ENCODE results near the gene BCAS3. TPM values are rescaled to one million over a fixed set of nuclear protein-coding genes. Genes with fewer than 3 reads are reported as not detected.

The BCAS3 gene
- total RNA-seq, 1 donor from 2014 or later: 25.6 TPM

DNA sequence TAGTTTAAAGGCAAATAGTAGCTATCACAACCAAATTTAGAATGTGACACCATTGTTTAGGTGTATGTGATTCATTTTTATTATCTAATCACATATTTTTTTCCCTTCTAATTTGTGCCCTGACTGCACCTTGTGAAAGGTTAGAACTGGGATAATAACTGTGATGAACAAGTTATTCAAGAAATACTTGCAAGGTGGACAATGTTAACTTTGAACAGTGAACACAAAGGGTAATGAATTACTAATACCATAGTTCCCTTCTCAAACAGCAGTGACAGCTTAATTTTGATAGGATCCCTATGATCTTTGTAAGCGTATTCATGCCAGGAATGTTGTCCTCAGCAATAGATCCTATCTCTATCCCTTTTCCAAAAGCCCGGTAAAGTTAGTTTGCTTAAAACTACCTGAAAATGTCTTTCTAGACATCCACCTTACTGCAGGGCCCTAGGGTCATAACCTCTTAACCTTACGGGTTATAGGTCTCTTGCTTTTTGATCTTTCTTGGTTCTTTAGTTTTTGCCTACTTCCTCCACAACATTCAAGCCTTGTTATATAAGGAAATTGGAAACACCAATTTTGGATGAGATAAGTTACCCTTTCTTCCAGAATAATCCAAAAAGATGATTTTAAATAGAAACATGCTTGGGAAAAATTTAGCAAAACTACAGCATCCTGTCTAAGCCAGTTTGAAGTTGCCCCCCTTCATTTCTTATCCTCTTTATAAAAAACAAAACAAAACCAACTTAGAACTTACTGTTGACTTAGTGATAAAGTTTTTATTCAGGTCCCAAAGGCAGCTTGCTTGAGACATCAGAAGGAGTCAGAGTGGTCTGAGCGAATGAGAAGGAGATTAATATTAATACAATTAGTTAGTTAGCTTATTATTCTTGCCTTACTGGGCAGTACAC is 522.0 kb downstream of the BCAS3 start:
- no peak for DNase-seq (ENCODE audit: low spot score)

DNA sequence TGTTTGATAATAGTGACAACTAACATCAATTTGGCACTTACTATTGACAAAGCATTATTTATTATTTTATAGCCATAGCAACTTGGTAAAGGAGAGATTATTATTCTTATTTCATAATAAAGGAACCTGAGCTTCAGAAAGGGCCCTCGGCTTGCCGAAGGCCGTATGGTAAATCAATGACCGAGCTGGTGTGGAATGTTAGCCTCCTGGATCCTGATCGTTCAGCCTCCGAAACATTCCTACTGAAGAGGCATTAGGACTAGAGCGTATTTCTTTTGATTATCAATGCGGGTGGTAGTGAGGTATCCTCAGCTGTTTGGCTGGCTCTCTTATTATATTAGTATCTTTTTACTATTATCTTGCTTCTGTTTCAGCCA is 522.7 kb downstream of the BCAS3 start:
- no peak for DNase-seq (ENCODE audit: low spot score)

DNA sequence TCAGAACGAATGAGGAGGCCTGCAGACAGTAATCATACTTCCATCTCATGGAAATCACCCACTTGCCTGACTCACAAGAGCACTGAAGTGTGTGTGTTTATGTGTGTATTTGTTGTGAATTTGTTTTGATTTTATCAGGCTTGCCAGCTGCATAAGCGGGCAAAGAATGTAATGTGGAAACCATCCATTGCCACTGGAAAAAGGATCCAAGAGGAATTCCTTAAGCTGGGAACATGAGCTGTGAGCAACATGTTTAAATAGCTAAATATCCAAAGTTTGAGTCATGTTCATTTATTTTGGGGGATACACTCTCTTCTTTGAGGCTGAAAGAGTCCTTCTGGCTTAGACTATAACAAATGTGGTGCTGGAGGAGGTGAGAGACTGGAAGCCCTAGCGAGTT is 523.6 kb downstream of the BCAS3 start:
- no peak for DNase-seq (ENCODE audit: low spot score)

DNA sequence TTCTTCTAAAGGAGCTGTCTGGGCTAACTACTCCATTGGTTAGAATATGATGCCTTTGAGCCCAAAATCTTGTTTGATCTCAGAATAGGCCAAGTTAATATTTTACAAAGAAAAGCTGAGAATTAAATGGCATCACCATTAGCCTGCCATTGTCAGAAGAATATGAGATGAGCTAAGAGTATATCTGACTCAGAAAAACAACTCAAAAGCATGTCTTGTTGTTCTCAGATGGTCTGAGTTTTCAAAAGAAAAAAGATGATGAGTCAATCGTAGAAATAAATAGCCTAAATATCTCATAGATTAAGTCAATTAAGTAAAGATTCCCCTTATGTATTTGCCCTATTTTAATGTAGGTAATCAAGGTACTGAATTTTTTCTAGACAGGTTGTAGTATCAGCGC is 524.9 kb downstream of the BCAS3 start:
- DNase-seq (ENCODE audit: low spot score): no peak

DNA sequence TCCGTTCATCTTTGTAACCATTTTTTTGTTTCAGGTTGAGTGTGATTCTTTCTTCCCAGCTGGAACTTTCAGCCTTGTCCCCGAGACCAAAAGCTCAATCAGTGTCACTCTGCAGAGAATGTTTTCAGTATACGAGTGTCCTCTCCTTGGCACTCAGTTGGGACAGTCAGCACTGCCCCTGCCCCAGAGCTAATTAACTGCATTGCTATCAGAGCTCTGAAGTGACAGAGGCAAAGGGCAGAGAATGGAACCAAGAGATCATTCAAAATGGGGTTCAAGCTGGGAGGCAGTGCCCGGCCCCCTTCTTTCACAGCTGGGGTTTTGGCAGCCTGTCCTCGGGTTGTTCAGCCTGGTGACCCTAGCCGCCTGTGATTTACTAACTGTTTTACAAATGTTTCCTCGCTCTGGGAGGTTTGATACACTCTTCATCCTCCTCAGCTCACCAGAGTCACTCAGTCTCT is 526.0 kb downstream of the BCAS3 start:
- DNase-seq (ENCODE audit: low spot score): no peak

DNA sequence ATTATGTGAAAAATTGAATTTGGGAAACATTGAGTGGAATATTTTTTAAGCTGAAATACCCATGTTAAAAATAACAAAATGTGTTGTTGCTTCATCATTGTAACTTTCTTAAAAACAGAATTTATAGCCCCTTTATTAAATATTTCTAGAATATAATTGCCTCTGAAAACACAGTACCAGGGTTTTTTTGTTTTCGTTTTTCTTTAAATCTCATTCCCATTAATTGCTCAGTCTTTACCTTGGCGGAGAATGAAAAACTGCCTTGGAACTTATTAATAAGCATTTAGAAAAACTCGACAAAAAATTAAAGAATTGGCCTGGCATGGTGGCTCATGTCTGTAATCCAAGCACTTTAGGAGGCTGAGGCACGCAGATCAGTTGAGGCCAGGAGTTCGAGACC is 526.8 kb downstream of the BCAS3 start:
- DNase-seq (ENCODE audit: low spot score): no peak

DNA sequence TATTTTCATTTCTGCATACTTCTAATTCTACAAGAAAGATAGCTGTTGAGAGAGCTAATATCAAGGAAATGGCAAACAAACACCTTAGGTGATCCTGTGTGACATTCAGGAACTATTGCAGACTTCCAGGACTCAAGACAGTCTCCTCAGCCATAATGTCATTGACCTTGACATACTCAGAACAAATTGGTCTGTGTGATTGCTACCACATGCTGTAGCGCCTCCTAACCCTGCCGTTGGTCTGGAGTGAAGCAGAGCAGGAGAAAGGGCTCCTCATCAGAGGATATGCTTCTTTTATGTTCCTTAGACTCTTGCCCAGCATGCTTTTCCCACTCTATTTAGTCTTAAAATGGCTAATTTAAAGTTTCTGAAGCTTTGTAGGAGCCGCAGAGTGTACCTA is 527.8 kb downstream of the BCAS3 start:
- no peak for DNase-seq (ENCODE audit: low spot score)

DNA sequence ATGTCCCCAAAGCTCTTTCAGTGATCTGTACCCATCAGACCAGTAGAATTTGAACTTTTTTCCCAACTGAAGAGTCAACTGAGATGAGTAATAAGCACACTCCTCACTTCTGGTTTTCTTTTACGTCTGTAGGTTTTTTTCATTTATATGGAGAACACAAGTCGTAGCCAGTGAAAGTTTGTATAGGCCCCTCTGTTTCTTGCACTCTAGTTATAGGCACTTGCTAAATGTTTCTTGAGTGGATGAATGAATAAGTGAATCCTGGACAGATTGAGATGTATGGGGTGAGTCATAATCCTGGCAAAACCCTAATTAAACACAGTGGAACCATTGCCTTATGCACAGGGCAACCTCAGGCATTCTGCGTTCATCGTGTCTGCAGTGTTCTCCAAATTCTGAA is 528.3 kb downstream of the BCAS3 start:
- DNase-seq (ENCODE audit: low spot score): no peak

DNA sequence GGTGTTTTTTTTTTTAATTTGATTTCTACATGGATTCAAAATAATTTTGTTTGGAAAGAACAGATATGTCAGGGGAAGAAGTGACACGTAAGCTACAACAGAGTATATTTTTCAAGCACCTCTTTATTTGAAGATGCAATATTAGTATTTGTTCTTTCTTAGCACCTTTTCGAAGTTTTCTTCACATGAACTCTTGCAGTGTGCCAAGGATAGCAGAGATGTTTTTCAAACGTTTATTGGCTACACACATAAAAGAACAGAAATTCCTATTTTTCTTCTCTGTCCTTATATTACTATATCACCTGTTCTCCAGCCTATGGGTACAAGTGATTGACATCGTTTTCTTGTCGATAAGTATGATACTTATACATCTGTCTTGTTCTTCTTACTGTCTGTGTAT is 529.3 kb downstream of the BCAS3 start:
- no peak for DNase-seq (ENCODE audit: low spot score)

DNA sequence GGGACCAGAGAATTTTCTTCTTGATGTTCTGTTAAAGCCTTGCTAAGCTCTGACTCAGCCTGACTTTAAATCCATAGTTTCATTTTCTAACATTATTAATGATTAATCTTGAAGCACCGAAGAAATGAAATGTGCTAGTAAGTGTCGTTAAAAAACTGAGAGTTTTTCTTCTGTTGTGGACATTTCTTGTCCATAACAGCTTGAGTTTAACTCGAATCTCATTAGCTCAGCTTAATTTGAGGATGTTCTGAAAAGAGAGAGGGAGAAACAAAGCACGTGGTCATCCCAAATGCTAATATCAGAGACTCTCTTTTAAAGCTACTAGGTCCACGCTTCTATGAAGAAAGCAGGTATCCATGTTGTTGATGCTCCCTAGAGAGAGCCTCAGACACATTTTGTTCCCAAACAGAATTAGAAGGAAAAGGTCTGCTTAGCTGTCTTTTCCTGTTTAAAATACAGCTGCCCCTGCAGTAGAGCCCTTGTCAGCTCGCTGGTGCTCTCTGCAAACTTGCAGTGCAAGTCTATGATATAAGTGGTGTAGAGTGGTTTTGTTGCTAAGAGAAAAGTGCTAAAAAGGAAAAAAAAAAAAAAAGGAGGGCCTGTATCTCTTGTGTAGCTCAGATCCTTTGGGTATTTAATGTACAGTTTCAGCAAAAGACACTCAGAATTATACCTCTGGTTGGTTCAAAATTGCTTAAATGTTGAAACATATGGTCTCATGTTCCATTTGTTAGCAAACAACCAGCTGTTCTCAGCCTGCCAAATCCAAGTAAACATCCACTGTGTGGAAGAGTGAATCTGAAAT is 530.9 kb downstream of the BCAS3 start:
- DNase-seq (ENCODE audit: low spot score): no peak

DNA sequence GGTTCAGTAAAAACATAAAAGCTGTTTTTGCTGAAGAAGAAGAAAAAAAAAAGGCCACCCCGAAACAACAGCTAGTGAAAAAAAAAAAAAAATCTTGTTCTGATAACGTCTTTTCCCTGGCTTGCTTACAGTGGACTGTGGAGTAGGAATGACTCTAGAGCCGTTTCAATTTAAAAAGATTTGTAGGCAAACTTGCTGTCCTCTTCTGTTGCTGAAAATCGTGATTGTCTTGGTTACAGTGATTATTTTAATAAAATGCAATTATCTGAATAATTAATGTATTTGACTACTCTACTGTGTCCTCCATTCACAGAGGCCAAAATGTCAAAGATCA is 531.4 kb downstream of the BCAS3 start:
- no peak for DNase-seq (ENCODE audit: low spot score)

DNA sequence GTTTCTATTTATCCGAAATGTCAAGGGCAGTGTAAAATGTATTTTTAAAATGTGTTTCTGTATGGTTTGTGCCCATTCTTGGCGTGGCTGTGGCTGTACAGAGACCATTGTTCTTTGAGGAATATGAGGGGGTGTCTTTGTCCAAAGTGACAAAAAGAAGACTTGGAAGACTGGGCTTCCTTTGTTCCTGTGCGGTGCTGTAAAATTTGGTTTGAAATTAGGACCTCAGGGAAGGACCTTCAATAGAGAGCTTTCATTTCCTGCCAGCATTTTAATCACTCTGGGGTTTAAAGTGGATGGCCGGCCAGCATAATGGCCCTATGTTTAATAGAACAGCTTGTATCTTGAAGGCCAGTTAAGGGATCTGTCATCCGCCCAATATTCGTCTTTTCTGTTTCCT is 531.9 kb downstream of the BCAS3 start:
- no peak for DNase-seq (ENCODE audit: low spot score)

DNA sequence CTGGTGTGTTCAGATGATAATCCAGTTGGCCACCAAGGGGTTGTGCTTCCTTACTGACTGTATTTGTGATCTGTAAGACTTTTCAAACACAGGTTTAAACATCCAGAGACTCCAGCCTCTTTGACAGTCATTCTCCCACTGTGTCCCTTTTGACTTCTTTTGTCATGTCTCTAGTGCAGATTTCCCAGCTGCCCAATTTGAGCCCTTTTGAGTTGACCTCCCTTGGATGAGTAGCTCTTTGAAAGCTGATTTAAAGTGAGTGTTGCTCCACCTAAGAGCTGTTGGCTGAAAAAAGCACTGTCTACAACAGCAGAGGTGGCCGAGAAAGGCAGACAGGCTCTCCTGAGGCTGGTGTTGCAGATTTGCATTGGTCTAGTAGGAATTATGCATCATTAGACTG is 533.6 kb downstream of the BCAS3 start:
- DNase-seq (ENCODE audit: low spot score): no peak

DNA sequence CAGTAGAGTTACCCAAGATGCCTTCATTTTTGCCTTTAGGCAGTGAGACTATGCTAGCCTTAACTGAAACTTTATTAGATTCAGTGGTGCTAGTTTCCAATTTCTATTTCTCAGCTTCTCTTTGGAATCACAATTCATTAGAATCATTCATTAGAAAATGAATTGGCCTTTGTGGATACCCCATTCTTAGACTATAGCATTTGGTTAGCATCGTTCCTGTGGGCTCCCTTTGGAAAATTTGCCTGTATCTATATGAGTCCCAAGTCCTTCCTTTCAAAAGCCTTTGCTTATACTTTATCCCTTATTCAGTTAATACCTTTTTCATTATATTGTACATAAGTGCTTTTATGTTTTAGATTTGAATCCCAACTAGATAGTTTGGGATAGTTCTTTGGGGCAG is 535.0 kb downstream of the BCAS3 start:
- no peak for DNase-seq (ENCODE audit: low spot score)

DNA sequence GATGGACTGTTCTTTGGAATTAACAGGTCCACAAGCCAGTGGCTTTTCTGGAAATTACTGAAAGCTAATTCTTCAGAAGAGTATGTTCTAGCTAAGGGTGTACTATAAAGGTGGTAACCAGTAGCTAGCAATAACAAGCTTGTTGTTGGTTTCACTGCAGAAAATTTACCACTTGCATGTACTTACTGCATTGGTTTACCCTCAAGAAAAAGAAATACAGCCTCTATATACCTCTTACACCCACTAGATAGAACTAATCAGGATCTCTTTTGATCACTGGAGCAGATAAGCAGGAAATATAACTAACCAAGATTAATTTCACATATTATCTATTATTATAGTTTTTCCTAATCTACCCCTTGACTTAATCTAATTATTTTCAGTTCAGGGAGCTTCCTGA is 537.1 kb downstream of the BCAS3 start:
- no peak for DNase-seq (ENCODE audit: low spot score)

DNA sequence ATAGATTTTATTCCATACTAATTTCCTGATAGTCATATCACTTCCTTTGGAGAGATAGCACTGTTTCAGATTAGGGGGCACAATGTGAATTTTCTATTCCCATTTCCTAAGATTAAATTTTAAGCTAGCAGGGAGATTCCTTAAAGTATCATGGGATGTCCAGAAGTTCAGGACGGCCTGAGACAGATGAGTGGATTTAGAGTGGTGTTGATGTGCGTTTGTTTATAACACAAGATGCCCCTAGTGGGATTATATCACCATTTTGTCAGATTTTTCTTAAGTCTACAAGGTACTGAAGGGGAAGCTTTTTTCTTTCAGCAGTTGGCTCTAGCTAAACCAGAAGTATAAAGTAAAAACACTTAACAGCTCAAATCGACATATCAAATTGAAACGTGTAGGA is 538.4 kb downstream of the BCAS3 start:
- no peak for DNase-seq (ENCODE audit: low spot score)

DNA sequence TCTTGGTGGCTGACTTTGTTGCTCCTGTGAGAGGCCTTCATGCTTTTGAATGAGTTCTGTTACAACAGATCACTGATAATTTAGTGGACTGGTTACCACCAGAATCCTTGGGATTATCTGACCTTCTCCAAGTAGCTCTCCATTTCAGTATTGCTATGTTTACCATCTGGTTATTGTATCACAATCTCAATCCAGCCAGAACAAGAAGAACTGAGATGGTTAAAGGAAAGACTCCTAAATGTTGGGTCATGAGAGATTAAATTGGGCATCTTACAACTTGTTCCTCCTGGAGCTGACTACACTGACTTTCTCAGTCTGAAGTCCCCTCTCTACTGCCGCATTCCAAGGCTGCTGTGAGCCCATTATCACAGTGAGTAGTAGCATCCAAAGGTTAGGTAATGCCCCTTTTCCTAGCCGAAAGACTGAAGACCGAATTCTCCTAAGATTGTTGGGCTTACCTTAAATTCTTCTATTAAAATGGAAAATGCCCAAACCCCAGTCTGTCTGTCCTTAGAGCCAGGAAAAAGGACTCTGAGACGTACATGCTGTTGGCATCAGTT is 540.3 kb downstream of the BCAS3 start:
- no peak for DNase-seq (ENCODE audit: low spot score)

DNA sequence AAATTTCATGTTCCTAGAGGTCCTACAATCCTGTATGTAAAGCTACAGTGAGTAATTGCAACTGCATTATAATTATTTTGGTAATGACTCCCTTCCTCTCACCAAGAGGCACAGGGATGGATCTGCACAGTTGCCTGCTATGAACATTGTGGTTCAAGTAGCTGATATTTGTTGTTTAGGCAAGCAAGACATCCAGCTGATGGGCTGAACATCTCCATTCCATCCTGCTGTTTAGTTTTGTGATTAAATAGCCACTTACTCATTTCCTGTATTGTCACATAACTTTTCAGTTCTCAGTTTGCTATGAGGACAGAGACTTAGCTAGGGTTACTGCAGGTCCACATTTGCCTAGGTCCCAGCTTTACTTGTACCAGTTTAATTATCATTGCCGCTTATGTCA is 540.8 kb downstream of the BCAS3 start:
- no peak for DNase-seq (ENCODE audit: low spot score)

DNA sequence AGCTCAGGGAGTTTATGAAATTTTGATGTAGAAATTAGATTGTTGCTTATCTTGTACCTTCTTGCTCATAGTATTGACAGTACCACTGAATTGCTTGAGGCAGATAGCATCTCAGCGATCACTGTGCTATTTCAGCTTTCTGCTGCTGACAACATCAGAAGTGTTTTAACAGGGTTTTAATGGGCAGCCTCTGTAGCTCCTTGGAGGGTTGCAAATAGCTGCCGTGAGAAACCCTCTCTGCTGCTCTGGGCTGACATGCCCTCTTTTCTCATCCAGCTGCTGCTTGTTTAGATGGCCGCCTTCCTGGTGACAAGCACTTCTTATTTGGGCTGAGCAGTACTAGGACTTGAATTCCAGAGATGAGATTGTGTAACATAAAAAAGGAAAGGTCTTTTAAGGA is 541.8 kb downstream of the BCAS3 start:
- no peak for DNase-seq (ENCODE audit: low spot score)

DNA sequence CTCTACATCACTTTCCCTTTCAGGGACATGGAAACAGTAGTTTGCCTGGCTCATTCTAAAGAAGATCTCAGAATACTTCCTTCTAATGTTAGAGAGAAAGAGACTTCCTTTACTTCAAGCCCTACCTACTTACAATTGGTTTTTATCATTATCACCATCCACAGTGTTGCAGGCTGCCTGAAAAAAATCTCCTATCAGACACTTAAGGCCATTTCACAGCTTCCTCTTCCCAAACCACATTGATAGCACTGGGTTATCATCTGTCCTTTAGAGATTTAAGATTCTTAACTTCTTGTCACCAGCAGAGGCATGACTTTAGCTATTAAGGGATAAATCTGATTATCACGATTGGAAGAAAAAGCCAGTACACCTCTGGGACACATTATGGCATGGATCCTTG is 543.5 kb downstream of the BCAS3 start:
- DNase-seq (ENCODE audit: low spot score): no peak

DNA sequence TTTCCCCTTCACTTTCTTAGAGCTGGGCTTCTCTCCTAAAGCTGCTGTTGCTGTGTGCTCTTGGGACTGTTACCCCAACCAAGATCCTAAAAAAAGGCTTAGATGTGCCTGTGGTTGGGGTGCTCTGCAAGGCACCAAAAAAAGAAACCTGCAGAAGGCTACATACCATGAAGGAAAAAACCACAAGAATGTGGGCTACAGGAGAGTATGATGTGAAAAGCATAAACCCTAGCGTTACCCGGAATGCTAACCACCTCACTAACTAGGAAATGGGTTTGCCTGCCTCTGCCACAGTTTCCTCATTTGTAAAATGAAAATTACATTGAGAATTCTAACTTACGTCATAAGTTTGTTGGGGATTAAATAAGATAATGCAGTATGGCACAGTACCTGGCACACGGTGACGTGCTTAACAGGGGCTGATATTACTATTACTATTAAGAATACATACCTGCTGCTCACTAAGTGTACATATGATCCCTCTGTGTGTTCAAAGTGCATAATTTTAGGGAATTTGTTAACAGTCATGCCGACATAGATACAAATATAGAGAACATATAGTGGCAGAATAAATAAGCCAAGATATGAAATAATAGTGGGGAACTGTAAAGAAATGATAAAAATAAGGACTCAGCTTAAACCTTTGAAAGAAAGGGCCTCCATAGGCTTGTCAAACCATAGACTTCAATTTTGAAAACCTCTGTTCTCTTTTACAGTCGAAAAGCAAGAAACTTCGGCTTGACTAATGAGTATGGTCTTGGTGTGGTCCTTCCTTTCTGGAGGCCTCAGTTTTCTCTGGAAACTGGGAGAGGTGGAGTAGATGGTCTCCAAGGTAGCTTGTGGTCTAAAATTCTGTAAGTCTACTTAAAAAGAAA is 544.2 kb downstream of the BCAS3 start:
- DNase-seq (ENCODE audit: low spot score): no peak

DNA sequence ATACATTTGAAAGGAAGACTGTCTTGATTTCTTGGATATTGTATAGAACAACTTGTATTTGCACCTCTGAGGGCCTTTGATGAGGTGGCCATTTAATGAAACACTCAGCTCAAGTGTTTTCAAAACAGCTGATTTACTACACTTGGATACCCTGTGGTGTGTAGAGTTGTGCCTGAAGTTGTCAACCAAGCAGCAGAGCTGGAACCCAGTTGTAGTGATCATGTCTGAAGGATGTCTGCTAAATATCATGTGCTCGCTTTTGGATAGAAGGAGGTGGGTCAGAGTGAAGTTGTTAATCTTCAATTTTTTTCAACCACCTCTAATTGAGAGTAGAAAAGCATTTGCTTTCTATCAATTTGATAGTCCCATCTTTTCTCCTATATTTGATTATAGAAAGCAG is 546.1 kb downstream of the BCAS3 start:
- DNase-seq (ENCODE audit: low spot score): no peak
